GM18520 (cell line): Measurements from ENCODE around the gene DXO.
"Not testable (repeated sequence)": the region's sequence is repeated elsewhere in the genome, so short reads cannot be mapped to it uniquely, and the experiment has no call there.

ENCODE experiments used
- ATAC-seq: cut with Tn5 transposase; IDR thresholded peaks from one replicate; pipeline ENCODE4 v1.9.1; 2021; ENCODE audit not compliant: unreplicated experiment

Gene DXO

GRCh38 chr6:31971993-31972708 lies at the start of gene DXO:
DXO (minus strand) TSS chr6:31972138; CDS start chr6:31971675, 463 bp downstream.
- peak; percentile 85 for ATAC-seq

GRCh38 chr6:32014547-32014946 lies 42.6 kb upstream of the DXO start, which contains the start of gene C4B:
C4B (plus strand) TSS chr6:32014795; CDS start chr6:32014846, 51 bp downstream.
- not testable (repeated sequence) for ATAC-seq

GRCh38 chr6:32013738-32014137 lies 41.8 kb upstream of the DXO start:
- not testable (repeated sequence) for ATAC-seq

- not testable (repeated sequence) for ATAC-seq
These were observed 41.1 kb upstream of the DXO start for GRCh38 chr6:32012941-32013617.

GRCh38 chr6:32010856-32011530 lies 39.1 kb upstream of the DXO start:
- not testable (repeated sequence) for ATAC-seq

- not testable (repeated sequence) for ATAC-seq
These were observed 37.6 kb upstream of the DXO start for GRCh38 chr6:32009537-32009936.

GRCh38 chr6:32008616-32009015 lies 36.7 kb upstream of the DXO start:
- not testable (repeated sequence) for ATAC-seq

- not testable (repeated sequence) for ATAC-seq
These were observed 36.1 kb upstream of the DXO start for GRCh38 chr6:32008037-32008436.

GRCh38 chr6:32007086-32007485 lies 35.1 kb upstream of the DXO start:
- ATAC-seq, result not testable (repeated sequence)

- not testable (repeated sequence) for ATAC-seq
These were observed 34.1 kb upstream of the DXO start for GRCh38 chr6:32005991-32006529.

GRCh38 chr6:32005538-32005880 lies 33.6 kb upstream of the DXO start:
- not testable (repeated sequence) for ATAC-seq

- not testable (repeated sequence) for ATAC-seq
These were observed 33.1 kb upstream of the DXO start for GRCh38 chr6:32004864-32005537.

GRCh38 chr6:32004393-32004792 lies 32.5 kb upstream of the DXO start:
- not testable (repeated sequence) for ATAC-seq

- not testable (repeated sequence) for ATAC-seq
These were observed 31.4 kb upstream of the DXO start for GRCh38 chr6:32003301-32003700.

GRCh38 chr6:32002546-32003268 lies 30.8 kb upstream of the DXO start:
- ATAC-seq, result not testable (repeated sequence)

- ATAC-seq, result not testable (repeated sequence)
These were observed 24.4 kb upstream of the DXO start for GRCh38 chr6:31996385-31996784.

- ATAC-seq, result not testable (repeated sequence)
These were observed 22.5 kb upstream of the DXO start for GRCh38 chr6:31994421-31994820.

- not testable (repeated sequence) for ATAC-seq
These were observed 17.4 kb upstream of the DXO start for GRCh38 chr6:31989363-31989762.

- ATAC-seq, result not testable (repeated sequence)
These were observed 9.8 kb upstream of the DXO start, which contains the start of gene C4A for GRCh38 chr6:31981744-31982143. C4A (plus strand) TSS chr6:31982057; CDS start chr6:31982108, 51 bp downstream.

- not testable (repeated sequence) for ATAC-seq
These were observed 9.1 kb upstream of the DXO start for GRCh38 chr6:31980998-31981397.
